Endothelial cell of umbilical vein (primary cell): ENCODE results near the gene NAALADL1. TPM values are rescaled to one million over a fixed set of nuclear protein-coding genes. Genes with fewer than 3 reads are reported as not detected.

Experiments used
- BruUV-seq: library from RNA; stranded (reverse); fragments of 400-500 nt; replicated peaks from 2 replicates; lab custom pipeline; 2021; lab: Mats Ljungman, UMichigan
- CTCF ChIA-PET: fragments of 300-600, 350-600 bp; sonication (Branson Sonifier 250); formaldehyde crosslinking; loops from one replicate; lab custom pipeline; 2021; ENCODE audit warnings: antibody characterized with exemption, inconsistent platforms; lab: Charles Lee
- POLR2A ChIA-PET: fragments of 300-600, 350-600 bp; sonication (Branson Sonifier 250); formaldehyde crosslinking; loops from one replicate; lab custom pipeline; 2021; ENCODE audit warnings: antibody characterized with exemption, inconsistent platforms; lab: Charles Lee
- DNase-seq: peaks from one replicate; pipeline ENCODE4 v3.0.0-alpha.2; 2011; ENCODE audit warnings: low read depth, low spot score
- FAIRE-seq: peaks from 2 replicates; lab custom pipeline; 2011; peaks lifted over from hg19 to GRCh38; lab: Jason Lieb, UNC
- H2AFZ ChIP-seq: 2 replicates; pipeline ENCODE4 v1.6.0; 2012; ENCODE audit warnings: low read depth, low read length, control low read depth, inconsistent platforms
- H3K27ac ChIP-seq: 2 replicates; pipeline ENCODE4 v1.5.1; 2011; ENCODE audit warnings: low read depth, mild to moderate bottlenecking, control low read depth, low read length, moderate library complexity; ENCODE audit not compliant: insufficient read depth
- H3K27me3 ChIP-seq, 2 experiments: 2 replicates each; pipeline versions ENCODE4 v1.6.0 to v1.6.1; 2011; ENCODE audit warnings: low read length in 2 of 2, mixed read lengths in 1 of 2; ENCODE audit not compliant: control insufficient read depth in 2 of 2, insufficient read depth in 2 of 2
- H3K36me3 ChIP-seq, 2 experiments: 2 replicates in 1 of 2; 3 replicates in 1 of 2; pipeline ENCODE4 v1.5.1; 2011; ENCODE audit warnings: low read length in 2 of 2, mild to moderate bottlenecking in 1 of 2, moderate library complexity in 1 of 2; ENCODE audit not compliant: control insufficient read depth in 2 of 2, insufficient read depth in 2 of 2; ENCODE audit errors: extremely low read depth in 1 of 2
- H3K4me1 ChIP-seq: 3 replicates; pipeline ENCODE4 v1.5.1; 2011; ENCODE audit warnings: mild to moderate bottlenecking, low read length; ENCODE audit not compliant: control insufficient read depth, insufficient read depth; ENCODE audit errors: extremely low read depth
- H3K4me2 ChIP-seq: 2 replicates; pipeline ENCODE4 v1.6.1; 2011; ENCODE audit warnings: low read length, control low read depth, mixed read lengths; ENCODE audit not compliant: insufficient read depth
- H3K4me3 ChIP-seq, 3 experiments: fragments of 200-600 bp in 1 of 3; sonication (generic), shearing (Covaris generic) in 1 of 3; replicated peaks in 1 of 3; 2 replicates each; pipeline ENCODE4 v1.5.1; 2011 to 2016; ENCODE audit warnings: control low read depth in 3 of 3, low read length in 3 of 3, mild to moderate bottlenecking in 2 of 3, inconsistent platforms in 1 of 3, low read depth in 1 of 3, moderate library complexity in 1 of 3; ENCODE audit not compliant: insufficient read depth in 1 of 3
- H3K79me2 ChIP-seq: 2 replicates; pipeline ENCODE4 v1.6.0; 2012; ENCODE audit warnings: low read length, inconsistent platforms; ENCODE audit not compliant: control insufficient read depth, insufficient read depth
- H3K9ac ChIP-seq: replicated peaks from 2 replicates; pipeline ENCODE3; 2011; ENCODE audit warnings: low read length, control low read depth; ENCODE audit not compliant: insufficient read depth; ENCODE audit errors: extremely low read depth
- H3K9me1 ChIP-seq: replicated peaks from 3 replicates; pipeline ENCODE4 v1.6.0; 2011; ENCODE audit warnings: mild to moderate bottlenecking, low read length; ENCODE audit not compliant: control insufficient read depth, insufficient read depth; ENCODE audit errors: extremely low read depth
- H3K9me3 ChIP-seq: replicated peaks from 2 replicates; pipeline ENCODE4 v1.5.1; 2012; ENCODE audit warnings: low read length, inconsistent platforms; ENCODE audit not compliant: control insufficient read depth, insufficient read depth
- H4K20me1 ChIP-seq: replicated peaks from 2 replicates; pipeline ENCODE3; 2011; ENCODE audit warnings: mild to moderate bottlenecking, low read length; ENCODE audit not compliant: control insufficient read depth, insufficient read depth; ENCODE audit errors: extremely low read depth
- CTCF ChIP-seq, 2 donors: IDR thresholded peaks; 1 replicate in 1 of 2; 2 replicates in 1 of 2; pipeline ENCODE4 v1.5.1; 2011; ENCODE audit warnings: low read length in 2 of 2, mild to moderate bottlenecking in 2 of 2, moderate library complexity in 2 of 2, control low read depth in 1 of 2, inconsistent platforms in 1 of 2, low read depth in 1 of 2; ENCODE audit not compliant: insufficient read depth in 1 of 2; ENCODE audit errors: extremely low read depth in 1 of 2
- EZH2 ChIP-seq: IDR thresholded peaks from 2 replicates; pipeline ENCODE4 v1.6.1; 2012; ENCODE audit warnings: borderline replicate concordance, low read depth, mild to moderate bottlenecking, moderate library complexity, low read length, inconsistent platforms; ENCODE audit not compliant: severe bottlenecking
- FOS ChIP-seq: IDR thresholded peaks from 2 replicates; pipeline ENCODE4 v1.6.1; 2011; ENCODE audit warnings: mild to moderate bottlenecking, low read length, moderate library complexity, borderline replicate concordance; ENCODE audit not compliant: insufficient read depth
- GATA2 ChIP-seq: IDR thresholded peaks from 2 replicates; pipeline ENCODE4 v1.7.0; 2011; ENCODE audit warnings: low read depth, mild to moderate bottlenecking, moderate library complexity, mixed read lengths, low read length; ENCODE audit not compliant: insufficient read length, insufficient read depth
- JUN ChIP-seq: IDR thresholded peaks from 2 replicates; pipeline ENCODE4 v1.6.1; 2011; ENCODE audit warnings: borderline replicate concordance, low read depth; ENCODE audit not compliant: insufficient read length, insufficient read depth
- MAX ChIP-seq: IDR thresholded peaks from 2 replicates; pipeline ENCODE4 v1.6.1; 2011; ENCODE audit not compliant: insufficient read depth, insufficient read length
- MYC ChIP-seq: IDR thresholded peaks from one replicate; pipeline ENCODE4 v1.6.1; 2011; ENCODE audit warnings: mild to moderate bottlenecking, low read depth, low read length
- POLR2A ChIP-seq: IDR thresholded peaks from 2 replicates; pipeline ENCODE4 v1.6.1; 2012; ENCODE audit warnings: low read depth, mild to moderate bottlenecking, control low read depth, low read length
- POLR2AphosphoS5 ChIP-seq: IDR thresholded peaks from 2 replicates; pipeline ENCODE4 v1.6.1; 2012; ENCODE audit warnings: low read depth, mild to moderate bottlenecking, control low read depth, low read length, moderate library complexity; ENCODE audit not compliant: insufficient read depth
- dilution Hi-C: fragments of 300-500 bp; cut with MboI; formaldehyde crosslinking; loops from one replicate; pipeline ENCODE4 v1.15.0; 2019; ENCODE audit warnings: low sequenced_read_pairs; ENCODE audit not compliant: extremely low pct_ligation_motif_present
- intact Hi-C: fragments of 100-400 bp; cut with micrococcal nuclease; formaldehyde crosslinking; loops from one replicate; pipeline ENCODE4 v1.10.0; 2022
- polyA plus RNA-seq, 4 experiments: library from polyadenylated mRNA; depleted of rRNA in 3 of 4; stranded (reverse) in 3 of 4; unstranded in 1 of 4; fragments of >200 nt; gene quantifications; 2 replicates each; pipeline versions ENCODE4 v1.2.1 to v1.2.3, GENCODE V29; 2011 to 2012; ENCODE audit warnings: missing spikeins in 1 of 4
- total RNA-seq: library from RNA; stranded (reverse); gene quantifications from 2 replicates; pipeline ENCODE4 v1.2.3, GENCODE V29; 2021

The NAALADL1 gene
- total and polyA plus RNA-seq, 2 donors (not counting 3 experiments of a cell fraction or from before 2014, with no cell fraction given) = 6.8 to 13.9 TPM

DNA sequence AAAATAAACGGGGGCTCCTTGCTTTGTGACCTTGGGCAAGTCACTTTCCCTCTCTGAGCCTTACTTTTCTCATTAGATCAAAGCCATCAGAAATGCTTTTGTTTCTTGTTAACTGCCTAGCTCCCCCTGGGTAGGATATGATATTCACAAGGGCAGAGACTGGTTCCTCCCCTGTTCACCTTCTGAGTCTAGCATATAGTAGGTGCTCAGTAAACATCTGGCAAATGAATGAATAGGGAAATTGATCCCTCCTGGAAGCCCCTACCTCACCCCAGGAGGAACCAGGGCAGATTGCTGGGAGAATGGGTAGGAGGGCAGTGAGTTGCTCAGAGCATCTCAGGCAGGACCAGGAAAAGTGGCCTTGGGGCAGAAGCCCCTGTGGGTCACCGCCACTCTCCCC lies 23.9 kb downstream of the NAALADL1 start:
- no peak overlapping the region for H3K9ac ChIP-seq
- DNase-seq = no peak
- no peaks in the 10 kb centered on the region for H4K20me1 ChIP-seq
- FAIRE-seq = no peak
- H3K27ac ChIP-seq = no peak overlapping the region
- no peak overlapping the region for H3K4me3 ChIP-seq
- no peak overlapping the region for H2AFZ ChIP-seq
- no peak for TF ChIP-seq POLR2A
- no peak for TF ChIP-seq JUN
- TF ChIP-seq POLR2AphosphoS5 = no peak
- no peak for TF ChIP-seq MYC
- no peak for TF ChIP-seq GATA2
- POLR2A ChIA-PET = no interaction called here
- H3K9me1 ChIP-seq = no peaks in the 10 kb centered on the region
- H3K9me3 ChIP-seq = no peaks in the 10 kb centered on the region
- no peak overlapping the region for H3K4me2 ChIP-seq
- BruUV-seq = no TSS peak
- dilution Hi-C loops = no loop called here
- H3K4me1 ChIP-seq = no peaks in the 10 kb centered on the region
- no peaks in the 10 kb centered on the region for H3K79me2 ChIP-seq
- no peaks in the 10 kb centered on the region for H3K27me3 ChIP-seq
- intact Hi-C loops = no loop called here
- H3K36me3 ChIP-seq = peaks cover 2 to 17% of the 10 kb centered on the region in 2 experiments
- CTCF ChIA-PET = interaction anchor here (2.5 kb wide), 1 partner anchor 20 kb away, joined by 9 read pairs; the partner anchor contains the start of gene ARL2

DNA sequence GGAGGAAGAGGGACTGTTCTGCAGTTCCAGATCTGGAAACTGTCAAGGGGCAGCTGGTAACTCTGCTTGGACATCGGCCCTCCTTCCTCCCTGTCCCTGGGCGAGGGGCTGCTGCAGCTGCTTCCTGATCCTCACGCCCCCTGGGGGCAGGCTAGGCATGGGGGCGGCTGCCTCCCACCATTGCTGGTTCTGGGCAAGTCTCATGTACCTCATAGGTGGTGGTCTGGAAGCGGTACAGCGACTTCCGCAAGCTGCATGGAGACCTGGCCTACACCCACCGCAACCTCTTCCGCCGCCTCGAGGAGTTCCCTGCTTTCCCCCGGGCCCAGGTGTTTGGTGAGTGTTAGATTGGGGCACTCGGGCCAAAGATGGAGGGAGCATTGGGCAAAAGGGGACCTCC lies 26.1 kb downstream of the NAALADL1 start:
- intact Hi-C loops (no loop called here), dilution Hi-C loops (no loop called here)
- H3K9me1 ChIP-seq = no peaks in the 10 kb centered on the region
- H3K4me1 ChIP-seq = peaks cover 8% of the 10 kb centered on the region
- no peaks in the 10 kb centered on the region for H4K20me1 ChIP-seq
- no peak overlapping the region for H3K9ac ChIP-seq
- no peaks in the 10 kb centered on the region for H3K27me3 ChIP-seq
- FAIRE-seq = no peak
- no peak overlapping the region for H3K4me2 ChIP-seq
- no TSS peak for BruUV-seq
- H2AFZ ChIP-seq = no peak overlapping the region
- TF ChIP-seq CTCF (IDR thresholded peaks at IDR 0.05; ENCODE audit: extremely low read depth in 1 of 2, insufficient read depth in 1 of 2, low read depth in 1 of 2, low read length in 2 of 2) (no peak), MAX (no peak), GATA2 (no peak), JUN (no peak), EZH2 (no peak), POLR2A (no peak), FOS (no peak)
- POLR2A ChIA-PET = no interaction called here
- H3K27ac ChIP-seq = no peak overlapping the region
- no peaks in the 10 kb centered on the region for H3K79me2 ChIP-seq
- DNase-seq = no peak
- CTCF ChIA-PET = interaction anchor here (1.2 to 2.5 kb wide), 2 partner anchors 14 to 18 kb away, joined by 3 to 9 read pairs; partner anchors contain the start of gene ARL2
- H3K4me3 ChIP-seq = no peak overlapping the region
- peaks cover 2 to 13% of the 10 kb centered on the region in 2 experiments for H3K36me3 ChIP-seq
- H3K9me3 ChIP-seq = no peaks in the 10 kb centered on the region
